Karpas-422 (cell line): ENCODE measurements around the gene UBR3. TPM values are rescaled to one million over a fixed set of nuclear protein-coding genes. Genes with fewer than 3 reads are reported as not detected.
"Not testable (repeated sequence)": the region's sequence is repeated elsewhere in the genome, so short reads cannot be mapped to it uniquely, and the experiment has no call there.

Experiments
- DNase-seq: peaks from one replicate; pipeline ENCODE4 v3.0.0-alpha.2; 2015
- H2AFZ ChIP-seq: fragments of 200-600 bp; sonication (generic); 2 replicates; pipeline ENCODE4 v1.6.1; 2014; ENCODE audit warnings: antibody characterized with exemption, low read length, mixed read lengths
- H3K27ac ChIP-seq: fragments of 200-600 bp; sonication (generic); 2 replicates; pipeline ENCODE4 v1.5.1; 2014; ENCODE audit warnings: mild to moderate bottlenecking, low read length, moderate library complexity
- H3K27me3 ChIP-seq: fragments of 200-600 bp; sonication (generic); 2 replicates; pipeline ENCODE4 v1.6.1; 2014; ENCODE audit warnings: low read length, mixed read lengths
- H3K36me3 ChIP-seq: fragments of 200-600 bp; sonication (generic); 2 replicates; pipeline ENCODE4 v1.6.1; 2014; ENCODE audit warnings: low read length, mixed read lengths; ENCODE audit not compliant: insufficient read depth
- H3K4me1 ChIP-seq: fragments of 200-600 bp; sonication (generic); 2 replicates; pipeline ENCODE4 v1.6.1; 2014; ENCODE audit warnings: mild to moderate bottlenecking, low read length, mixed read lengths
- H3K4me2 ChIP-seq: fragments of 200-600 bp; sonication (generic); 2 replicates; pipeline ENCODE4 v1.6.1; 2014; ENCODE audit warnings: low read length, low read depth, mild to moderate bottlenecking; ENCODE audit not compliant: poor library complexity, severe bottlenecking
- H3K4me3 ChIP-seq: fragments of 200-600 bp; sonication (generic); 2 replicates; pipeline ENCODE4 v1.5.1; 2014; ENCODE audit warnings: mild to moderate bottlenecking, antibody characterized with exemption, low read length, mixed read lengths
- H3K79me2 ChIP-seq: fragments of 200-600 bp; sonication (generic); 2 replicates; pipeline ENCODE4 v1.6.1; 2014; ENCODE audit warnings: mild to moderate bottlenecking, low read length, mixed read lengths
- H3K9ac ChIP-seq: fragments of 200-600 bp; sonication (generic); 2 replicates; pipeline ENCODE4 v1.6.0; 2014; ENCODE audit warnings: low read length
- H3K9me2 ChIP-seq: fragments of 200-600 bp; sonication (generic), shearing (Covaris generic); replicated peaks from 2 replicates; pipeline ENCODE4 v1.6.0; 2014; ENCODE audit warnings: mild to moderate bottlenecking, low read length, moderate library complexity; ENCODE audit not compliant: insufficient read depth
- H3K9me3 ChIP-seq: fragments of 300-700, 200-600 bp; sonication (generic); 2 replicates; pipeline ENCODE4 v1.6.1; 2014; ENCODE audit warnings: low read length, mixed read lengths
- H4K20me1 ChIP-seq: fragments of 200-600 bp; sonication (generic); 2 replicates; pipeline ENCODE4 v1.6.1; 2014; ENCODE audit warnings: mild to moderate bottlenecking, antibody characterized with exemption, low read length, low read depth; ENCODE audit not compliant: insufficient read depth
- total RNA-seq: library from RNA; depleted of rRNA; stranded (reverse); fragments of >200 nt; shearing (Covaris generic); gene quantifications from 2 replicates; pipeline ENCODE4 v1.2.3, GENCODE V29; 2014; ENCODE audit warnings: low replicate concordance

Gene UBR3
- total RNA-seq, 1 experiment from 2014 or later, result 50.8 TPM

- H3K4me3 ChIP-seq, result no peak overlapping the region
- no peaks in the 10 kb centered on the region for H3K27me3 ChIP-seq
- H3K9me2 ChIP-seq, result no peaks in the 10 kb centered on the region
- DNase-seq, result no peak
- H2AFZ ChIP-seq, result no peak overlapping the region
- H4K20me1 ChIP-seq, result no peaks in the 10 kb centered on the region
- H3K4me1 ChIP-seq, result peaks cover 12% of the 10 kb centered on the region
- H3K36me3 ChIP-seq, result peaks cover 17% of the 10 kb centered on the region; the same call in 1 of the 2 replicates
- H3K4me2 ChIP-seq, result no peak overlapping the region
- no peak overlapping the region for H3K27ac ChIP-seq
- H3K79me2 ChIP-seq, result peaks cover 6% of the 10 kb centered on the region; the same call in 1 of the 2 replicates
- H3K9me3 ChIP-seq, result no peaks in the 10 kb centered on the region
- H3K9ac ChIP-seq, result no peak overlapping the region
These were observed 118.8 kb downstream of the UBR3 start for GRCh38 chr2:169946092-169946491.

DNA sequence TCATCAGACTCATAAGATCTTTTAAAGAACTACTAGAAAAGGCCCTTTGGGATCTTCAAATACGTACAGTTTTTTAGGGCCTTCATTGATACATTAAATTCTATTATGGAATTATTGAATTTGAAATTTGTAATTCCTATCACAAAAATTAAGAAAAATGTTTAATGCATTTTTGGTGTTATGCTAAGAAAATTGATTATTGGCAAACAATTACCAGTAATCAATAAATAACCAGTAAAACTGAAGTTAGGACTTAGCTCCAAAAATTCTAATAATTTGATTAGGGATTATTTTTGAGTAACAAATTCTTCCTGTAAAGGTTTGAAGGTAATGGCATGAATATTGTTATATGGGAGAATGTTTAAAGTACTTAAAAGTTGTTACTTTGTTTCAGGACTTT lies 119.3 kb downstream of the UBR3 start:
- peaks cover 10% of the 10 kb centered on the region for H3K4me1 ChIP-seq
- H4K20me1 ChIP-seq, result no peaks in the 10 kb centered on the region
- H3K4me3 ChIP-seq, result no peak overlapping the region
- no peaks in the 10 kb centered on the region for H3K27me3 ChIP-seq
- peaks cover 17% of the 10 kb centered on the region; the same call in 1 of the 2 replicates for H3K36me3 ChIP-seq
- H3K4me2 ChIP-seq, result no peak overlapping the region
- no peaks in the 10 kb centered on the region for H3K9me2 ChIP-seq
- no peak overlapping the region for H2AFZ ChIP-seq
- no peak for DNase-seq
- H3K9me3 ChIP-seq, result no peaks in the 10 kb centered on the region
- H3K9ac ChIP-seq, result no peak overlapping the region
- no peak overlapping the region for H3K27ac ChIP-seq
- peaks cover 8% of the 10 kb centered on the region for H3K79me2 ChIP-seq

DNA sequence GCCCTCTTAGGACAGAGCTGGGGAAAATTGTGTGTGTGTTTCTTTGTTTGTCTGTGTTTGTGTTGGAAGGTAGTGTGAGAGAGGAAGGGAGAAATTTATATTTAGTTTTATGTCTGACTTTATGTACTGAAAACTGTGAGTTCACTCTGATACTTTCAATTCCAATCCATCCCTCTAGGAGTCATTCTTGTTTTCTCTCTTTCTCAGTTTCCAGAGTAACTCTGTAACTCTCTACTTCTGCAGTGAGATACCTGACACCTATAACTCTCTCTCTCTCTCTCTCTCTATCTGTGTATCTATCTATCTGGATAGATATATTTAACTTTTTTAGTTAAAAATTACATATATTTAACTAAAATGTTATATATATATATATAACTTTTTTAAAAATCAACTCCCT lies 128.7 kb downstream of the UBR3 start:
- no peak overlapping the region for H3K27ac ChIP-seq
- H4K20me1 ChIP-seq, result no peaks in the 10 kb centered on the region
- no peaks in the 10 kb centered on the region for H3K27me3 ChIP-seq
- H3K4me3 ChIP-seq, result no peak overlapping the region
- no peak overlapping the region for H3K9ac ChIP-seq
- peaks cover 7% of the 10 kb centered on the region; the same call in 1 of the 2 replicates for H3K79me2 ChIP-seq
- H3K4me1 ChIP-seq, result no peaks in the 10 kb centered on the region
- peaks cover 23% of the 10 kb centered on the region; the same call in 1 of the 2 replicates for H3K36me3 ChIP-seq
- no peaks in the 10 kb centered on the region for H3K9me2 ChIP-seq
- H3K9me3 ChIP-seq, result no peaks in the 10 kb centered on the region
- no peak overlapping the region for H2AFZ ChIP-seq
- DNase-seq, result no peak
- H3K4me2 ChIP-seq, result no peak overlapping the region

- peaks cover 23% of the 10 kb centered on the region; the same call in 1 of the 2 replicates for H3K36me3 ChIP-seq
- H3K9me3 ChIP-seq, H3K27ac ChIP-seq, H3K4me2 ChIP-seq, H3K27me3 ChIP-seq, H3K79me2 ChIP-seq, H3K9me2 ChIP-seq, H2AFZ ChIP-seq, H4K20me1 ChIP-seq, H3K9ac ChIP-seq, H3K4me3 ChIP-seq, H3K4me1 ChIP-seq, DNase-seq: not testable (repeated sequence)
These were observed 130.0 kb downstream of the UBR3 start for GRCh38 chr2:169957219-169957618.

- no peaks in the 10 kb centered on the region for H3K27me3 ChIP-seq
- no peak overlapping the region for H3K4me2 ChIP-seq
- no peak for DNase-seq
- no peak overlapping the region for H3K4me3 ChIP-seq
- H4K20me1 ChIP-seq, result no peaks in the 10 kb centered on the region
- H3K79me2 ChIP-seq, result peaks cover 8% of the 10 kb centered on the region; the same call in 1 of the 2 replicates
- H3K27ac ChIP-seq, result no peak overlapping the region
- no peaks in the 10 kb centered on the region for H3K9me3 ChIP-seq
- no peaks in the 10 kb centered on the region for H3K9me2 ChIP-seq
- no peak overlapping the region for H2AFZ ChIP-seq
- H3K9ac ChIP-seq, result no peak overlapping the region
- H3K36me3 ChIP-seq, result peaks cover 16% of the 10 kb centered on the region; the same call in 1 of the 2 replicates
- no peaks in the 10 kb centered on the region for H3K4me1 ChIP-seq
These were observed 134.7 kb downstream of the UBR3 start for GRCh38 chr2:169961911-169962310.

- H2AFZ ChIP-seq, result no peak overlapping the region
- DNase-seq, result no peak
- H3K79me2 ChIP-seq, result peaks cover 8% of the 10 kb centered on the region; the same call in 1 of the 2 replicates
- no peaks in the 10 kb centered on the region for H3K9me3 ChIP-seq
- no peaks in the 10 kb centered on the region for H4K20me1 ChIP-seq
- H3K9me2 ChIP-seq, result no peaks in the 10 kb centered on the region
- H3K27me3 ChIP-seq, result no peaks in the 10 kb centered on the region
- no peak overlapping the region for H3K27ac ChIP-seq
- no peak overlapping the region for H3K4me3 ChIP-seq
- no peaks in the 10 kb centered on the region for H3K4me1 ChIP-seq
- H3K4me2 ChIP-seq, result no peak overlapping the region
- H3K9ac ChIP-seq, result no peak overlapping the region
- peaks cover 7% of the 10 kb centered on the region; the same call in 1 of the 2 replicates for H3K36me3 ChIP-seq
These were observed 136.5 kb downstream of the UBR3 start for GRCh38 chr2:169963786-169964185.

GRCh38 chr2:169964740-169965139 lies 137.5 kb downstream of the UBR3 start:
- no peaks in the 10 kb centered on the region for H3K4me1 ChIP-seq
- H3K79me2 ChIP-seq, result peaks cover 9% of the 10 kb centered on the region; the same call in 1 of the 2 replicates
- no peak overlapping the region for H3K9ac ChIP-seq
- H3K9me2 ChIP-seq, result no peaks in the 10 kb centered on the region
- no peak for DNase-seq
- H3K27ac ChIP-seq, result no peak overlapping the region
- no peak overlapping the region for H2AFZ ChIP-seq
- H3K27me3 ChIP-seq, result no peaks in the 10 kb centered on the region
- peaks cover under 1% of the 10 kb centered on the region; the same call in 1 of the 2 replicates for H3K36me3 ChIP-seq
- H4K20me1 ChIP-seq, result no peaks in the 10 kb centered on the region
- no peaks in the 10 kb centered on the region for H3K9me3 ChIP-seq
- no peak overlapping the region for H3K4me3 ChIP-seq
- H3K4me2 ChIP-seq, result no peak overlapping the region

- Histone ChIP-seq H2AFZ (no peak overlapping the region), H3K36me3 (peaks cover 4% of the 10 kb centered on the region; the same call in 1 of the 2 replicates), H3K27ac (no peak overlapping the region), H3K4me3 (no peak overlapping the region), H3K4me1 (no peaks in the 10 kb centered on the region), H3K9ac (no peak overlapping the region), H3K4me2 (no peak overlapping the region), H3K9me3 (no peaks in the 10 kb centered on the region), H3K9me2 (no peaks in the 10 kb centered on the region), H3K27me3 (no peaks in the 10 kb centered on the region), H3K79me2 (peaks cover 11% of the 10 kb centered on the region; the same call in 1 of the 2 replicates), H4K20me1 (no peaks in the 10 kb centered on the region)
- DNase-seq, result no peak
These were observed 138.2 kb downstream of the UBR3 start for GRCh38 chr2:169965495-169965894.
